ENCODE data around the gene MARCHF2. TPM values are rescaled to one million over a fixed set of nuclear protein-coding genes. Genes with fewer than 3 reads are reported as not detected.

The MARCHF2 gene
- polyA plus RNA-seq, 1 of the 3 experiments (the other 2 are of a cell fraction) = 57.2 TPM

DNA sequence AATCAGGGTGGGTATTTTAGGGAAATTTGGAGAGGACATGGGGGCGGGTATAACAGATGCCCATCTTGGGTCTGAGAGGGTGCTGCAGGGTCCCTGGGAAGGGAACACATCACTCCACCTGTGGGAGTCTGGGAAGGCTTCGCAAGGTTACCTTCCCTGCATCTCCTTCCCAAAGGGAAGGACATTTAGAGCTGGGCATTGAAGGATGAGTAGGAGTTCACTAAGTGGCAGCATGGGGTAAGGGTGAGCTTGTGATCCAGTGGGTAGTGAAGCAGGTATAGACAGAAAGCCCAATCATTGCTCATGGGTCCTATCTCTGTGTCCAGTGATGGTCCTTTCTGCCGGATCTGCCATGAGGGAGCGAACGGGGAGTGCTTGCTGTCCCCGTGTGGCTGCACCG lies 13.2 kb downstream of the MARCHF2 start:
- 100% methylated on average over 2 of the region's 7 CpGs for WGBS (ENCODE audit: low lambda C conversion rate)
- no peak for TF ChIP-seq FOXJ3 (CRISPR knock-in tag; IDR thresholded peaks at IDR 0.05)
- TF ChIP-seq RFX5 (IDR thresholded peaks at IDR 0.05; ENCODE audit: low read length) = no peak
- TF ChIP-seq MEF2A (IDR thresholded peaks at IDR 0.05; ENCODE audit: borderline replicate concordance, low read depth) = no peak
- TF ChIP-seq POLR2AphosphoS5 (IDR thresholded peaks at IDR 0.05; ENCODE audit: low read depth, low read length) = no peak
- TF ChIP-seq GABPA (IDR thresholded peaks at IDR 0.05; ENCODE audit: low read depth) = no peak
- TF ChIP-seq, protein P1, sequence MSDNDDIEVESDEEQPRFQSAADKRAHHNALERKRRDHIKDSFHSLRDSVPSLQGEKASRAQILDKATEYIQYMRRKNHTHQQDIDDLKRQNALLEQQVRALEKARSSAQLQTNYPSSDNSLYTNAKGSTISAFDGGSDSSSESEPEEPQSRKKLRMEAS (IDR thresholded peaks at IDR 0.05; ENCODE audit: low read depth) = no peak
- TF ChIP-seq FOSL2 (IDR thresholded peaks at IDR 0.05; ENCODE audit: borderline replicate concordance, low read depth) = no peak
- no peak for TF ChIP-seq CHD2 (IDR thresholded peaks at IDR 0.05; ENCODE audit: low read length, partially characterized antibody)

DNA sequence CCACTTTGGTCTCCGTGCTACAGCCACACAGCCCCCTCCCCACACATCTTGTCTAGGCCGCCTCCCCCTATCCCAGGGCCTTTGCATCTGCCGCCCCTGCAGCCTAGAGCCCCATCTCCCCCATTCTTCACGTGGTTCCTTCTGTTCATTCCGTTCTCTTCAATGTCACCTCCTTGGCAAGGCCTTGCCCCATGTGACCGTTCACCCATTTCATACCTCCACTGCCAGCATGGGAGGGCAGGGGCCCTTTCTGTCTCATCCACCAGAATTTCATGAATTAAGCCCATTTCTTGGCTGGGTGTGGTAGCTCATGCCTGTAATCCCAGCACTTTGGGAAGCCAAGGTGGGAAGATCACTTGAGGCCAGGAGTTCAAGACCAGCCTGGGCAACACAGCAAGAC lies 15.9 kb downstream of the MARCHF2 start:
- H3K27me3 ChIP-seq (ENCODE audit: insufficient read depth) = no peaks in the 10 kb centered on the region
- no peaks in the 10 kb centered on the region for H4K20me1 ChIP-seq (ENCODE audit: insufficient read depth)
- no peaks in the 10 kb centered on the region for H3F3A ChIP-seq (replicated peaks; ENCODE audit: insufficient read depth)
- H3K9me2 ChIP-seq = no peaks in the 10 kb centered on the region
- TF ChIP-seq RFX5 (IDR thresholded peaks at IDR 0.05; ENCODE audit: low read length) (no peak), FOSL2 (IDR thresholded peaks at IDR 0.05; ENCODE audit: borderline replicate concordance, low read depth) (no peak), RXRA (IDR thresholded peaks at IDR 0.05; ENCODE audit: borderline replicate concordance, low read depth) (no peak)
- TF ChIP-seq, protein P1 (IDR thresholded peaks at IDR 0.05; ENCODE audit: low read depth) = no peak
- 94% methylated on average over 6 of the region's 6 CpGs for WGBS (ENCODE audit: low lambda C conversion rate)
- H3K9ac ChIP-seq = no peak overlapping the region
- no peaks in the 10 kb centered on the region for H3K9me3 ChIP-seq
- no peak overlapping the region for H3K4me3 ChIP-seq (ENCODE audit: low read depth in 2 of 2, low read length in 1 of 2)
- H2AFZ ChIP-seq (ENCODE audit: low read depth) = no peak overlapping the region
- H3K27ac ChIP-seq (ENCODE audit: low read depth in 2 of 2, low read length in 1 of 2) = no peak overlapping the region
- POLR2A ChIA-PET = no interaction called here
- no peak overlapping the region for H3K4me2 ChIP-seq
- H3K4me1 ChIP-seq (ENCODE audit: control insufficient read depth in 1 of 2, insufficient read depth in 2 of 2, low read depth in 1 of 2, low read length in 1 of 2) = peaks cover 0 to 1% of the 10 kb centered on the region in 2 experiments; a peak in 1 of 4 replicates
- no peak for DNase-seq
- H3K79me2 ChIP-seq (ENCODE audit: insufficient read depth) = no peaks in the 10 kb centered on the region
- no peaks in the 10 kb centered on the region for H3K36me3 ChIP-seq (replicated peaks in 1 of 2; ENCODE audit: control insufficient read depth in 1 of 2, insufficient read depth in 2 of 2, low read length in 1 of 2)
- CTCF ChIA-PET = interaction anchor here (1.2 kb wide), 1 partner anchor 75 kb away, joined by 3 read pairs; no protein-coding TSS in a partner anchor

More for the DNA sequence above, 13.2 kb downstream of the MARCHF2 start:
- no peaks in the 10 kb centered on the region for H4K20me1 ChIP-seq (ENCODE audit: insufficient read depth)
- H3K36me3 ChIP-seq (replicated peaks in 1 of 2; ENCODE audit: control insufficient read depth in 1 of 2, insufficient read depth in 2 of 2, low read length in 1 of 2) = no peaks in the 10 kb centered on the region
- POLR2A ChIA-PET = no interaction called here
- H3F3A ChIP-seq (replicated peaks; ENCODE audit: insufficient read depth) = peaks cover 3% of the 10 kb centered on the region
- H3K9ac ChIP-seq = no peak overlapping the region
- H3K9me2 ChIP-seq = no peaks in the 10 kb centered on the region
- no peak overlapping the region for H3K4me3 ChIP-seq (ENCODE audit: low read depth in 2 of 2, low read length in 1 of 2)
- H3K27me3 ChIP-seq (ENCODE audit: insufficient read depth) = no peaks in the 10 kb centered on the region
- H3K79me2 ChIP-seq (ENCODE audit: insufficient read depth) = no peaks in the 10 kb centered on the region
- no peak overlapping the region for H2AFZ ChIP-seq (ENCODE audit: low read depth)
- CTCF ChIA-PET = interaction anchor here (1.4 kb wide), 1 partner anchor 16 kb away, joined by 3 read pairs; no protein-coding TSS in a partner anchor
- H3K27ac ChIP-seq (ENCODE audit: low read depth in 2 of 2, low read length in 1 of 2) = no peak overlapping the region
- no peaks in the 10 kb centered on the region for H3K9me3 ChIP-seq
- peaks cover 0 to 8% of the 10 kb centered on the region in 2 experiments; a peak in 2 of 4 replicates for H3K4me1 ChIP-seq (ENCODE audit: control insufficient read depth in 1 of 2, insufficient read depth in 2 of 2, low read depth in 1 of 2, low read length in 1 of 2)
- no peak for DNase-seq
- no peak overlapping the region for H3K4me2 ChIP-seq

DNA sequence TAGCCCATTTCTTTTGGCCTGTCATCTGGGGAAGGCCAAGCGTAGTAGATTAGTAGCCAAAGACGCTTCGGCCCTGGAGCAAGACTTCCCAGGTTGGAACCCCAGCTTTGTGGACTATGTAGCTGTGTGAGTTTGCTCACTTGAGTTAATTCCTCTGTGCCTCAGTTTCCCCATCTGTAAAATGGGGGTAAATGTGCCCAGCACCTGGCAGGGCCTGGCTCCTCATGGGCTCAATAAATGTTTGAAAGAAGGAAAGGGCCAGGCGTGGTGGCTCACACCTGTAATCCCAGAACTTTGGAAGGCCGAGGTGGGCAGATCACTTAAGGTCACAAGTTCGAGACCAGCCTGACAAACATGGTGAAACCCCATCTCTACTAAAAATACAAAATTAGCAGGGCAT lies 16.7 kb downstream of the MARCHF2 start:
- 95% methylated on average over 6 of the region's 6 CpGs for WGBS (ENCODE audit: low lambda C conversion rate)
- Histone ChIP-seq H3K9ac (no peak overlapping the region), H3F3A (replicated peaks; ENCODE audit: insufficient read depth) (no peaks in the 10 kb centered on the region), H3K27ac (ENCODE audit: low read depth in 2 of 2, low read length in 1 of 2) (no peak overlapping the region), H3K79me2 (ENCODE audit: insufficient read depth) (no peaks in the 10 kb centered on the region), H3K27me3 (ENCODE audit: insufficient read depth) (no peaks in the 10 kb centered on the region), H3K4me3 (ENCODE audit: low read depth in 2 of 2, low read length in 1 of 2) (no peak overlapping the region), H3K36me3 (replicated peaks in 1 of 2; ENCODE audit: control insufficient read depth in 1 of 2, insufficient read depth in 2 of 2, low read length in 1 of 2) (no peaks in the 10 kb centered on the region), H3K4me1 (ENCODE audit: control insufficient read depth in 1 of 2, insufficient read depth in 2 of 2, low read depth in 1 of 2, low read length in 1 of 2) (0 out of 4 replicates have a peak, but pooled peaks cover 0 to 3% of the 10 kb centered on the region in 2 experiments), H3K4me2 (no peak overlapping the region), H3K9me3 (no peaks in the 10 kb centered on the region), H2AFZ (ENCODE audit: low read depth) (no peak overlapping the region), H3K9me2 (no peaks in the 10 kb centered on the region), H4K20me1 (ENCODE audit: insufficient read depth) (no peaks in the 10 kb centered on the region)
- no peak for DNase-seq
- ChIA-PET POLR2A (no interaction called here), CTCF (interaction anchor here (0.6 to 1.2 kb wide), 3 partner anchors 15 to 149 kb away, joined by 3 read pairs; no protein-coding TSS in a partner anchor)
- TF ChIP-seq SMC3 (IDR thresholded peaks at IDR 0.05; ENCODE audit: low read depth, low read length) (no peak), GATA2 (CRISPR knock-in tag; IDR thresholded peaks at IDR 0.05) (no peak), EZH2phosphoT487 (IDR thresholded peaks at IDR 0.05; ENCODE audit: borderline replicate concordance, low read depth) (no peak), RAD21 (IDR thresholded peaks at IDR 0.05; ENCODE audit: low read length) (no peak)
- TF ChIP-seq, protein P2, sequence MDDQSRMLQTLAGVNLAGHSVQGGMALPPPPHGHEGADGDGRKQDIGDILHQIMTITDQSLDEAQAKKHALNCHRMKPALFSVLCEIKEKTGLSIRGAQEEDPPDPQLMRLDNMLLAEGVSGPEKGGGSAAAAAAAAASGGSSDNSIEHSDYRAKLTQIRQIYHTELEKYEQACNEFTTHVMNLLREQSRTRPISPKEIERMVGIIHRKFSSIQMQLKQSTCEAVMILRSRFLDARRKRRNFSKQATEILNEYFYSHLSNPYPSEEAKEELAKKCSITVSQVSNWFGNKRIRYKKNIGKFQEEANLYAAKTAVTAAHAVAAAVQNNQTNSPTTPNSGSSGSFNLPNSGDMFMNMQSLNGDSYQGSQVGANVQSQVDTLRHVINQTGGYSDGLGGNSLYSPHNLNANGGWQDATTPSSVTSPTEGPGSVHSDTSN (IDR thresholded peaks at IDR 0.05) = no peak
